NCI-H2107 treated with DMSO at 0.1 percent for 48 hours (cell line): ENCODE measurements around the gene TMEM242.
A peak's percentile ranks its signal among the peaks of the same experiment; 100 is the strongest.

Experiments
- DNase-seq: peaks from one replicate; lab custom pipeline; 2025; ENCODE audit not compliant: unreplicated experiment; lab: John Stamatoyannopoulos, UW

Gene TMEM242

GRCh38 chr6:157271911-157272310 is 51.4 kb downstream of the TMEM242 start:
- DNase-seq, result no peak

- DNase-seq, result no peak
These were observed 51.9 kb downstream of the TMEM242 start for GRCh38 chr6:157271441-157271840.

GRCh38 chr6:157270916-157271315 is 52.4 kb downstream of the TMEM242 start:
- DNase-seq, result no peak

GRCh38 chr6:157270308-157270707 is 53.0 kb downstream of the TMEM242 start:
- DNase-seq, result no peak

DNA sequence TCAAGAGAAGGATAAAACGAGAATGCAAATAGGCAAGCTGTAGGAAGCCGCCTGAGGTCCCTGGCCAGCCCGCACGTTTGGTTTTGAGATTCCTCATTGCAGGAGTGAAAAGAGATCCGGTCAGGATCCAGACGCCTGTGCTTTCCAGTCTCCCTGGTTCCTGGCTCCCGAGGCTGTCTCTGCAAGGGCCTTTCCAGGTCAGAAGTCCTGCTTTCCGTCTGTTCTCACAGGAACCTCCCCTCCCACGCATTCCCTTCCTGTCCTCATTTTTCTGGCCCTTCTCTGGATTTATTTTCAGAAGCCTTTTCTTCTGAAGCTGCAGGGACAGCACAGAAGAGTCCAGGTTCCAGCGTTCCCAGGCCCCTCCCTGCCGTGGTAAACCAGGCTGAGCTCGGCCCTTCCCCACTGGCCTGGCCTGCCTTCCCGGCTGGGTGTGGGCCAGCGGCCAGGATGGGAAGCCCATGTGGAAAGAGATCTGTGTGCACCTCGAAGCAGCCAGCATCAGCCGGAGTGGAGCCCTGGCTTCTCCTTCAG is 54.0 kb downstream of the TMEM242 start:
- DNase-seq, result no peak

DNA sequence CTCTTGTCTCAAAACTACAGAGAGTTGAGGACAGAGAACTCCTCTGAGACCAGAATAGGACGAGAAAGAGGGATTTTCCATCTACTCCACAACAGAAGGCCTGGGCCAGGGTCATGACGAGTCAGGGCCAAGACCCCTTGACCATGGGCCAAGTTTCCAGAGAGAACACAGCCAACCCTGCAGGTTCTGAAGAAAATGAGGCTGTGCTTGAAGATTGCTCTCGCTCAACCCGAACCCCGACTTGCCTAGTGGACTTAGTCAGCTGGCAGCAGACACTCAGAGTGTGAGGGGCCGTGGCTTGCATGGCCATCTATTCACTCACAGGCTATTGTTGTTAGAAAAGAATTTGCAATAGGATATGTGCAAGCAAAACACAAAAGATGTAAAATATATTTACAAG is 54.5 kb downstream of the TMEM242 start:
- no peak for DNase-seq

DNA sequence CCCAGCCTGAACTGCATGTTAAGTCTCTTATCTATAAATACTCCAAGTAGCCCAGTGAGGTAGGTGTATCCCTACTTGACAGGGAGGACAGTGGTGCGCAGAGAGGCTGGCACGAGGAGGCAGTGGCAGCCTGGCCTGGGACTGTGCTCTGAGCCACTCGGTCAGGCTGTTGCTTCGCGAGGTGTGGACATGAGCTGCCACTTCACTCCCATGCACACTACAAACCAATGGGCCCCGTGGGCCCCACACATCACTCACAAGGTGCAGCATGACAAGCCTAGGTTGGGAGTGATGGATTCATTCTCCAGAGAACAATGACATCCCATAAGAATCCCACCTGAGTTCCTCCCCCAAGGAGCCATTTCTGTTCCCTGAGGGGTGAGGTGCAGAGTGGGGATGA is 54.9 kb downstream of the TMEM242 start:
- DNase-seq, result no peak

DNA sequence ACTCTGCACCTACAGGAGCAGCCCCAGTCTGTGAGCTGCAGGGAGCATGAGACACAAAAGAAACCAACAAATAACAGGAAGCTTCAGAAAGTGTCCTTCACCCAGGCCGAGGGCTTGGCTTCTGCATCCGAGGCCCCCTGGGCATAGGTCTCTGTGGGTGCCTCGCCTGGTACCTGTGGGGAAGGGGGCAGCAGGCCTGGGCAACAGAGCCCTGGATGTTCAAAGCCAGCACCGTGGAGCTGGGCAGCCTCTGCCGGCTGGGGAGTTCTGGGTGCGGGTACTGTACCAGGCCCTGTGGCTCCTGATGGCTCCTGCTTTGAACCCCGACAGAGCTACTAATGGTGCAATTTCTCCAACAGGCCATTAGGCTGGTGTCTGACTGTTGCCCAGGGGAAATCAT is 55.7 kb downstream of the TMEM242 start:
- no peak for DNase-seq

DNA sequence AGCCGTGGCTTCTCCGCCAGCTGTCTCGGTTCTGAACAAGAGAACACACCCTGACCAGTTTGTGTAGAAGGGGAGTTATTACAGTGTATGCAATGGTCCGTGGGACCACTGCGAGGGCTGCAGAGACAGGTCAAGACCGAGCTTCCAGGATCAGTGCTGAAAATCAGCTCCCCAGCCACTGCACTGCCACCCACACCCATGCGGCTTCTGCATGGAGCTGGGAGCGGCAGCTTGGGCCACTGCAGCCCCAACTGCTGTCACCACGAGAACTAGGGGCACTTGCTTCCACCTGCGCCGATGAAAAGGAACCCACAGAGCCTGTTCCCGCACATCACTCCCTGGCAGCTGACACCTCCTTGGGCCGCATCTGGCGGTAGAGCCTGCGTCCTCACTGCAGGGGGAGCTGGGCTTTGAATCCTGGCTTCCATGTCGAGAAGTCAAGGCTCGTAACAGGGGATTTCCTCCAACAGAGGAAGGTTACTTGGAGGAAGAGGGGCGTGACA is 56.2 kb downstream of the TMEM242 start:
- DNase-seq, result no peak

DNA sequence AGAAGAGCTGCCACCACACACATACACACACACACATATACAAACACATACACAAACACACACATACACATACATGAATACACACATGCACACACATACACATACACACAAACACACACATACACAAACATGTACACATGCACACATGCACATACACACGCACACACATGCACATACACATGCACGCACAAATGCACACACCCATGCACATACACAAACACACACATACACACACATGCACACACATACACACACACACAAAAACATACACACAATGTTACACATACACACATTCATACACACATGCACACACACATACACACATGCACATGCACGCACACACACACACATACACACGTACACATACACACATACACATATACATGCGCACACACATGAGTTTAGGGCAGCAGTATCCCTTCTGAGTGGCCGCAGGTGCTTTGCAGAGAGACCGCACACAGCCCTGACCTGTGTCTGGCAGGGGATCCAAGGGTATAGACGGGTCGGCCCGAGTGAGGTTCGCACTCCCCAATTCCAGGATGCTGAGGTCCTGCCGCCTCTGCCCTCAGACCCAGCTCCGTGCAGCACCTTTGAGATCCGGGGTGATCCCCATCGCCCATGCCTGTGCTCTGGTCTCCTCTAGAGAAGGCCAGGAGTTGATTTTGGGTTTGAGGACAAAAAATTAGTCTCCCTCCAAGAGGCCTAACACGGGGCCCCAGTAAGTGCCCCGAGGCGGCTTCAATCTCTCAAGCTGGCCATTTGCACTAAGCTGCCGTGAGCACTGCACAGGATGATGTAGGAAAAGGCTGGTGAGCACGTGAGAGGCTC is 56.8 kb downstream of the TMEM242 start:
- DNase-seq, result no peak

- peak; percentile 66 for DNase-seq
These were observed 57.7 kb downstream of the TMEM242 start for GRCh38 chr6:157265635-157266034.

- DNase-seq, result no peak
These were observed 58.1 kb downstream of the TMEM242 start for GRCh38 chr6:157265186-157265585.

DNA sequence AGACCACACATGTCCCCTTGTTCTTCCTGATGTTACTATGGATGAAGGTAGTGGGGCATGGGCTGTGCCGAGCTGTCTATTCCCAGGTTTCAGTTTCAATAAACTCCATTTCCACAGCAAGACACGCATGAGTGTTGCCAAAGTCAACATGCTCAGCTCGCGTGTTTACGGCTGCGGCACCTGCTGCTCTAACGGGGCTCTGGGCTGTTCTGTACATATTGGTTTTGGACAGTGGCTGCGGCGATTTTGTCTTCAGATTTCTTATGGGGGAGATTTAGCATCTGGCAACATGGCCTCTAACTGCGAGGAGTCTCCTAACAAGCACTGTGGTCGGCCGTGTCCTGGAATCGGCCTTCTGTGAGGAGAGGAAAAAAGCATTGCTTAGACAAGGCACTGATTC is 58.6 kb downstream of the TMEM242 start:
- no peak for DNase-seq

DNA sequence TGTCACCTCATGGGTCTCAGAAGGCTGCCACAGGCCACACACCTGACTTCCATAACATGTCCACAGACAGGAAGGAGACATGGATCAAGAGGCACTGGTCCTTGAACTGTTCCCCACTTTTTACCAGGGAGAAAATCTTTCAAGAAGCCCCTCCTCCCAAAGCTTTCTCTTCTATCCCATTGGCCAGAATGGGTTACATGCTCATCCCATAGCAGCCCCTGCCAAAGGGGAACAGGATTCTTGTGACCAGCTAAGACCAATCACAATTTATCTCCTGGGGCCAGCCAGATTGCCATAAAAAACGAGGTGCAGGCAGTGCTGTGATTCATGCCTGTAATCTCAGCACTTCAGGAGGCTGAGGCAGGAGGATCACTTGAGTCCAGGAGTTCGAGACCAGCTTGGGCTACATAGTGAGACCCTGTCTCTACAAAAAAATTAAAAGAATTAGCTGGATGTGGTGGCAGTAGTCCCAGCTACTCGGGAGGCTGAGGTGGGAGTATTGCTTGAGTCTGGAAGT is 59.4 kb downstream of the TMEM242 start:
- no peak for DNase-seq

GRCh38 chr6:157263146-157263545 is 60.2 kb downstream of the TMEM242 start:
- no peak for DNase-seq

- no peak for DNase-seq
These were observed 61.7 kb downstream of the TMEM242 start for GRCh38 chr6:157261606-157262005.

GRCh38 chr6:157260735-157261410 is 62.4 kb downstream of the TMEM242 start:
- no peak for DNase-seq

DNA sequence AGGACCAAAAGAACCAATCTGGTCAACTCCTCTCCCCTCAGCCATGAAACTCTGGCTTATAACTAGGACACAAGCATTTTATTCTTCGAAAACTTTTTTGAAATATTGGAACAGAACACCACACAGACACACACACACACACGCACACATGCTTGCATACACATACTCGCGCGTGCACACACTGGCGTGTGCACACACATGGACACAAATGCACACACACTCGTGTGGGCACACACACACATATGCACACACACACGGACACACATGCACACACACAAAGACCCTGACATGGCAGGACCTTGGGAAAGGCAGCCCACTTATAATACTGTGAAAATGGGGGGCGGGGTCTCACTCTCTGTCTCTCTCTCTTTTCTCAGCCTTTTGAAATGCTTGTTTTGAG is 63.9 kb downstream of the TMEM242 start:
- no peak for DNase-seq

DNA sequence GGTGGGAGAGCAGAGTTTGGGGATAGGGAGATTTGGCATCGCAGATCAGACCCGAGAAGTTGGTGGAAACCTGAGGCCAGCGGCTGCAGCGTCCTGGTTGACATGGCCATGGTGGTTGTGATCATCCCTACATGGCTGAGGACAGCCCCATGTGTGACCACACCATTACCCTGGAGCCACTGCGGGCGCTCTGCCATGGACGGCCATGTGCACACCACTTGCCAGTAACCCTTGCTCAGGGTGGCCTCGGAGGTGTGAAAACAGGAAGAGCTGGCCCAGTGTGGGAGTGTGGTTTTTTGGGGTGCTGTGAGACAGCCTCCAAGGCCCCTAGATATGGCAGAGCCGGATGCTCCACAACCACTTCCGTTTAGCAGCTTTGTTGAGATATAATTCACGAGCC is 64.4 kb downstream of the TMEM242 start:
- no peak for DNase-seq

- no peak for DNase-seq
These were observed 68.2 kb downstream of the TMEM242 start for GRCh38 chr6:157255079-157255478.

DNA sequence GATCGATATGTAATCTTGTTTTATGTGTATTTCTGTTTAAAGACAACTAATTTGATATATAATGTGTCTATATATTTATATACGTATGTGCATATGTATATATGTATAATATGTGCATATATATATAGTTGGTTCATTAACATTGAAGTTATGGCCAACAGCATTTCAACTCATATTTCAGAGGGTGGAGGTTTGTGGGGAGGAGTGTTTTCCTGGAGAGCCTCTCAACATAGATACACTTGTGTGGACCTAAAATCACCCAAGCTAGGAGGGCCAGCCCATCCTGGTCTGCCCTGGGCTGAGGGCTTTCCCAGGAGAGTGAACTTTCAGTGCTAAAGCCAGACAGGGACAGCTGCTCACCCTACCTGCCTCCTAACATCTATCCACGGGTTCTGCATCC is 68.8 kb downstream of the TMEM242 start:
- DNase-seq, result no peak

DNA sequence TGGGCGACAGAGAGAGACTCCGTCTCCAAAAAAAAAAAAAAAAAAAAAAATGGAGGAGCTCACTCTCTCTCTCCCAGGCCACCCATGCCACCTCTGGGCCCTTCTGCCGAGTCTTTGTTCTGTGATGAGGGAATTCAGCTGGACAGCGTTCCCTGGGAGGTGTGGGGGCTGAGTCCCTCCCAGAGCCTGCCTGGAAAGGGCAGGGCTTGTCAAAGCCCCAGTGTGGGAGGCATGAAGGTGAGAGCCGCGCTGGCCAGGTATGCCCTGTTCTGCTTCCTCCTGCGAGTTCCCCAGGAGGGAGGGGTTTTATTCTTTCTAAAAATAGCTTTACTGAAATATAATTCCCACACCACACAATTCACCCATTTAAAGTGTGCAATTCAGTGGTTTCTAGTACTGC is 69.6 kb downstream of the TMEM242 start:
- DNase-seq, result peak; percentile 83
